NCI-H446 (cell line): ENCODE measurements around the gene MAN2C1.
A peak's percentile ranks its signal among the peaks of the same experiment; 100 is the strongest.
"Not testable (repeated sequence)": the region's sequence is repeated elsewhere in the genome, so short reads cannot be mapped to it uniquely, and the experiment has no call there.

ENCODE experiments used
- DNase-seq, 2 experiments: peaks; one replicate each; lab custom pipeline; 2025; lab: John Stamatoyannopoulos, UW

Gene MAN2C1

DNA sequence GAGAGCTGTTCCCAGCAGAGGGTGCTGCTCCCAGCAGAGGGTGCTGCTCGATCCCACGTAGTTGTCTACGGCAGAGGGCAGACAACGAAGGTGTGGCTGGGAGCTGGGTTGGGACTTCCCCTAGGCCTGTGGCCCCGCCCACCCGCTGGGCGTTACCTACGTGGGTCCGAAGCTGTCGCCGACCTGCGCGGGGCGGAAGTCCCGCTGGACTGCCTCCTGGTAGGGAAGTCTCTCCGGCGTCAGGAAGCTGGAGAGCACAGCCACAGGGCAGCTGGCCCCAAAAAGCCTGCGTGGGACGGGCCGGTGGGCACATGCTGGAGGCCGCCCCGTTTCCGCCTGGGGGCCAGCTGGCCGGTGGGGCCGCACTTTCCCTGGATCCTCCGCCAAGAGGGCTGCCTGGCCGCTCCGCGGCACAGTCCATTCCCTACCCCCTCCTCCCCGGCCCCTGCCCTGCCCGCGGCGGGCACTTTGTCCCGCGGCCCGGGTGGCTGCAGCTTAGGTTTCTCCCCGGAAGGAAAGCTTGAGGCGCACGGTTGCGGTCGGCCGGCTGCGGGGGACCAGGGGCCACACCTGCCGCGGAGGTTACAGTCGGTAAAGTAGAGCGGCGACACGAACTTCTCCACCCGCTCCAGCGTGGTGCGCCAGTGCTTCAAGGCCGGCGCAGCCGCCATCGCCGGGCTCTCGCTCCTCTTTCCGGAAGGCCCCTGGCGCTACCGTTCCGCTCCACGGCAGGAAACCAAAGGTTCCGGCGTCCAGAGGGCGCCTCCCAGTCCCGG, at the start of gene MAN2C1:
TSS of gene MAN2C1 (minus strand) at position 695 of the 776 bp plus-strand sequence. CDS start at position 671, 24 bp downstream.
- DNase-seq: peak; percentile 56 to 93

DNA sequence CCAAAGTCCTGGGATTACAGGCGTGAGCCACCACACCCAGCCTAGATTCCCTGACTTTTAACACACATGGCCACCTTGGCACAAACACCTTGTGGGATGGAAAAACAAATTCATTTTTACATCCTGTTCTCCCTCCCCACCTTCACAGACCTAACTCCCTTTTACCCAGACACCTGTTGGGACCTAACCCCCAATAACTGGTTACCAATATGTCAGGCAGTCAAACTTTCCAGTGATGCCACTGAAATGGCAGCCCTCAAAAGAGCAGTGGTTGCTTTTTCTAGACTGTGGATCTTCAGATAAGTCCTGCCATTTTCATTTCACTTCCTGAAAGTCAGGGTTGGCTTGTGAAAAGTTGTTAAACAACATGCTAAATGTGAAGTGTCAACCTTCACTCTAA, 48.2 kb upstream of the MAN2C1 start:
- DNase-seq: no peak

- no peak for DNase-seq
These were observed 41.8 kb upstream of the MAN2C1 start for GRCh38 chr15:75410196-75410595.

DNA sequence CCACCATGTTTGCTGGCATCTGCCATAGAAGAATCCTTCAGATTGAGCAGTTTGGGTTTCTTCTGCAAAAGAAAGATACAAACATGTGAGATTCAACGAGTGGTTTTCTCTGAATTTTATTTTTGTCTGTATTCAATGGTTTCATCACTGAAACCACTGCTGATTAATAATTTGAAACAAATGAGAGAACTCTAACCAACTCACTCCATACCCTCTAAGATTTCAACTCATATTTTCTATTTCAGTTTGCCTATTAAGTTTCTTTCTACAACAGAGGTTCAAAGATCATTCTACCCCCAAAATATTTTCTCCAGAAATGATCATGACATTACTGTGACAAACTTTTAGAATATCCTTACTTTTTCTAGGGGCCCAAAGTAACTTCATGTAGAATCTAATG, 38.7 kb upstream of the MAN2C1 start:
- no peak for DNase-seq

- DNase-seq: no peak
These were observed 35.5 kb upstream of the MAN2C1 start for GRCh38 chr15:75403892-75404291.

DNA sequence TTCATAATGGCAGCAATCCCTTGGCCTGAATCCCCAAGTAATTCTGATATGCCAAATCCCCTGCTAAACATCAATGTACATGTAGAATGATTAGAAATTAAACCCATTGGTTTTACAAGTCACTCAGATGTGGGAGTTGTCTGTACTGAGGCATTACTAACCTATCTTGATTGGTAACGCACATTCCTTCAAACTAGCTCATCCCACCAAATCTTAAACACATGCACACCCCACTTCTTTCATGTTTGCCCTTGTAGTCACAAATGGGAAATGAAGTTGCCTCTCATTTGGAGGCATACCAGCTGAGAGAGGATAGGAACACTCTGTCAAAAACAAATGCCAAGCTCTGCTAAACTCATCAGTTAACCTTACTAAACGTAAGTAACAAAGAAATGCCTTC, 29.1 kb upstream of the MAN2C1 start:
- no peak for DNase-seq

DNA sequence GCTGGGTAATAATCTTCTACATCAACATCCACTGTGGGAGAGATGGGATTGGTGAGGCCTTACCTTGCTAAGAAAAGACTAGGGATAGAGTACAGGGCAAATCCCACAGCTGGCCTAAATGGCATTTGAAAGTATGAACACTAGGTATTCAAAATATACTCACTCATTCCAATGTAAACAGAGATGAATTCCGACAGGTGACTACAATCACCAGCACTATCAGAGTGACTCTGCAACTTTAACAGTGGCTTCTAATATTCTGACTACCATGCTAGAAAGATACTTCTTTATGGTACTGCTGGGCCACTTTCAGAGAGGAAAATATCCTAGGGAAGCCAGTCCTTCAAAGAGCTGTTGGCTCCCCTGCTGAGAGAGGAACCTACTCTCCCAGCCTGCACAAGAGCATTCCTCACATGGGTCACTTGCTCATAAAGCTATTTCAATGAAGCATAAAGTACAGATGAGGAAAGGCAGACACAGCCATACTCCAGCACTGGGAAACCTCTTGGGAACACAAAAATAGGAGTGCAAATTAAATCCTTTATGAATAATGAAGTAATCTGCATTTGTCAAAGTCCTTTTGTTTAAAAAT, 21.5 kb upstream of the MAN2C1 start:
- no peak for DNase-seq

GRCh38 chr15:75383986-75384385, 15.6 kb upstream of the MAN2C1 start:
- DNase-seq: not testable (repeated sequence)

GRCh38 chr15:75380773-75381172, 12.4 kb upstream of the MAN2C1 start:
- DNase-seq: no peak

DNA sequence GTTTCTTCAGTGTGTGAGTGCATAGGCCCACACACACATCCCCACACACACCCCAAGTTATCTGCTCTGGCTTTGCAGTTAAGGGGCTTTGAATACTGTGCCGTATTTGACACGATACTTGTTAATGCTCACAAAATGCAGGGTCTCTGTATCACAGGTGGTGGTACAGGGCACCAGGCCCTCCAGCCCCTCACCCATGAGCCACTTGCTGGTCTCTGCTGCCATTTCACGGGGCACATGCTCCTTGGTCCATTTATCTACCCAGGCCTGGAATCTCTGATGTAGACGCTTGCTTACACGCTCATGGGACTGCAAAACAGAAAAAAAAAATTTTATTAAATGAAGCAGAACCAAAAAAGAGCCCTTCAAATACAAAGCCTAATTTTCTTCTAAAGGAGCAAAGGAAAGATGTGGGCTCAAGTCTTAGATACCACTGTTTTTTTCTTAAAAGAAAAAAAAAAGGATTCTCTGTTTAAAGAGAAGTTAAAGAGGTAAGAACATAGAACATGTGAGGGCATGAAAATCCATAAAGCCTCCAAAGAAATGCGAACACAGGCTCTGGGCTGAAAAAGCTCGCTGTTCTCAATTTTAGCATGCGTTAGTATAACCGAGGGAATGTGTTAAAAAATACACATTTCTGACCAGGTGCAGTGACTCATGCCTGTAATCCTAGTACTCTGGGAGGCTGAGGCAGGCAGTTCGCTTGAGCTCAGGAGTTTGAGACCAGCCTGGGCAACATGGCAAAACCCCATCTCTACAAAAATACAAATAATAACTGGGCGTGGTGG, 3.7 kb upstream of the MAN2C1 start:
- DNase-seq: no peak

DNA sequence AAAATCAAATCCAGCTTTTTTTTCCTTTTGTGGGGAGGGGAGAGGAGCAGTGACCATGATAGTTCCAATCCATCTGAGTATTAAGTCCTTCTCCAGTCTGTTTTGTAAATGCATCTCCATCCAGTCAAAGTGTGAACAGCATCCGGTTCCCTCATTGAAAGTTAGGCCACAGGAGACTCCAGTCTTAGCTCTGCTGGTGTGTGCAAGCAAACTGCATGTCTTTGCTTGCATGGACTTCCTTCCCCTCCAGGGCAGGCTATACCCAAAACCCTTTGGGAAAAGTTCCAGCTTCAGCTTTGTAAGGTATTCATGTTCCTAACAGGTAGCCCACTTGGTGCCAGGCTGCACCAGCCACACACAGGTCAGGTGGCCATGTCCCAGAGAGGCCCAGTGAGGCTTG, 3.1 kb upstream of the MAN2C1 start:
- no peak for DNase-seq

GRCh38 chr15:75369897-75370581, 1.6 kb upstream of the MAN2C1 start:
- DNase-seq: no peak

DNA sequence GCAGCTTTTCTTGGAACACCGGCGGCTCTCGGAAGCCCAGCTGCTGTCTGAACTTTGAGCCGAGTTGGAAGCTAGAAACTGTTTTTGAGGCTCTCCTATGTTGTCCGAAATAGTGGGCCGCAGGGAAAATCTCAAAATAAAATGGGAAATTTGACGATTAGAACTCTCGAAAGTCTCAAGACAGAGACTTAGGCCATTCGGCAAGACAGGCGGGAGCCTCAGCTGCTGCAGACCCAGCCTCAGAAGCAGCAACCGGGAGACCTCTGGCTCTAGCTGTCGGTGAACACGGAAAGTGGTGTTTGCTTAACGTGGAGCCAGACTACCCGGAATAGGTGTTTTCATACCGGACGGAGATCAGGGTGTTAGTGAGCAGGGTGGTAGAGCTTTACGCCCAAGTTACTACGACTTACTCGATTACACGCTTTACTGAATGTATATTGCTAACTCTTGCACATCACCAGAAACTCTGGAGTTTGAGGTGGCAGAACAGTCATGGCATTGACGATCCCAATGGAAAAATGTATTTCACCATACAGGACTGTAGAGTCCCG, 357 bp upstream of the MAN2C1 start:
- no peak for DNase-seq

DNA sequence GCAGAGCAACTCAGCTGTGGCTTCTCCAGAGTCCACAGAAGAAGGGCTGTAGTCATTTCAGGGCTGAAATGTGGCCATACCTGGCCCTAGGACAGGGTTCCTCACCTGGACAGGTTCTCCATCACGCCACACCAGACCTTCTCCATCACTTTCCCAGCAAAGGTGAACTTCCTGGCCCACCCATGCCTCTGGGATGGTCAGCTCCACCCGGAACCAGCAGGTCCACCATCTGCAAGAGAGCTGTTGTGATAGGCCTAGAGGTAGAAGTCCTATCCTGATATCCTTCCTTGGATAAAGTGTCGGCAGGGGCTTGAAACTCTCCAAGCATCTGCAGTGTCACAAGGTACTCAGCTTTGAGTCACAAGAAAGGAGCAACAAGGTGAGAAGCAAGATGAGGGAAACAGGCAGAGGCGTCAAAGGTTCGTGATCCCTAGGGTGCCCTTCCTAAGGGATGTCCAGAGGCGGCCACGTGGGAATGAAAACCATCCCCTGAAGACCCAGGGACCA, 948 bp downstream of the MAN2C1 start:
- DNase-seq: no peak

GRCh38 chr15:75367006-75367405, 1.4 kb downstream of the MAN2C1 start:
- DNase-seq: no peak

DNA sequence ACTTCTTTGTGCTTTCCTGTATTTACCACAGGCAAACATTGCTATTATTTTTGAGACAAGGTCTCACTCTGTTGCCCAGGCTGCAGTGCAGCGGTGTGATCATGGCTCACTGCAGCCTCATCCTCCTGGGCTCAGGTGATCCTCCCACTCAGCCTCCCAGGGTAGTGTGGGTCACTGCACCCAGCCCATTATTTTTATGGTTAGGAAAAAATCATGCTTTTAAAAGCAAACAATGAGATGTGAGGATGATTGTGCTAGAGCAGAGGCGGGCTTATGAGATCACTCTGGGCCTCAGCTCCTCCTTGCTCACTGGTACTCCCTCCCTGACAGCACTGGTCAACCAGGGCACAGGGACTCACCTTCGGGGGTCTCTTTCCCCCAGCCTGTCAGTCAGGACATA, 2.2 kb downstream of the MAN2C1 start:
- DNase-seq: no peak

- no peak for DNase-seq
These were observed 3.5 kb downstream of the MAN2C1 start for GRCh38 chr15:75364881-75365280.

DNA sequence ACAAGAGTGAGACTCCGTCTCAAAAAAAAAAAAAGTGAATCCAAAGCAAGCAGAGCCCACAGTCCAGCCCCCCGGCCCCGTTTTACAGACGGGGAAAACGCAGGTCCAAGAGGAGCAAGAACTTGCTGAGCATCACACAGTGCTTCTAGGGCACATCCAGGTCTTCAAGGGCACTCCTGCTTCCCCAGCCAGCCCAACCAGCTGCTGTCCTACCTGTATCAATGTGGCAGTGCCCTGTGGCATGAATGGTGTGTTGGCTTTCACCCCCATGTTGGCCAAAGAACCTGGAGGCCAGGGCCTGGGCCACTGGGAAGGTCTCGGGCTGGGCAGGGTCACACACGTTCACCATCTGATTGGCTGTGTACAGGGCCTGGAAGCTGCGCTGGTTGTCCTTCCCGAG, 4.6 kb downstream of the MAN2C1 start:
- no peak for DNase-seq

DNA sequence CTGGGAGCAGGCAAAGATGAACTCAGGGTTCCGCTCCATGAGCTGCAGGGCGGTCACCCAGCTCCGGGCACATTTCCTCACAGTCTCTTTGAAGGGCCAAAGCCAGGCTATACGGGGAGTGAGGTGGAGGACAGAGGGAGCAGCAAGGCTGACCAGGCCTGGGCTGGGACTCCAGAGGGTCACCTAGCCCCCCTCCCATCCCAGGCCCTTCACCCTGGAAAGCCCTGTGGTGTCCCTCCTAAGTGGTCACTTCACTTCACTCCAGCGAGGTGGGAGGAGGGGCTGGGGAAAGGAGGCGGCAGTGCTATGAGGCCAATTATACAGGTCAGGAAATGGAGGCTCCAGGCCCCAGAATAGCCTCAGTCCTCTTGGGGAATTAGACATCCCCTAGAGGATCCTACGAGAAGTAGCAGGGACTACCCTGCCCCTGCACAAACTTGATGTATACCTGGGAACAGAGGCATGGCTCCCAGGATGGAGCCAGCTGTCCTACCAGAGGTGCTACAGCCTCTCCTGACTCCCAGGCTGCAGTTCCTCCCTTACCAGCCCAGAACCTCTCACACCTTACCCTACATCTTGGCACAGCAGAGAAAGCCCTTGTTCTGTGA, 5.7 kb downstream of the MAN2C1 start:
- DNase-seq: no peak

- no peak for DNase-seq
These were observed 6.3 kb downstream of the MAN2C1 start for GRCh38 chr15:75361989-75362641.
